NT2/D1 (cell line): ENCODE results near the gene NELFB.

ENCODE experiments used
- DNase-seq: peaks from one replicate; pipeline ENCODE4 v3.0.0-alpha.2; 2011; ENCODE audit warnings: low read depth, low spot score
- H3K27me3 ChIP-seq: 2 replicates; pipeline ENCODE4 v1.6.0; 2011; ENCODE audit warnings: mild to moderate bottlenecking; ENCODE audit not compliant: insufficient read length, insufficient read depth
- H3K36me3 ChIP-seq: 2 replicates; pipeline ENCODE4 v1.6.1; 2011; ENCODE audit warnings: mild to moderate bottlenecking, low read length, mixed read lengths; ENCODE audit not compliant: insufficient read depth, insufficient read length
- H3K4me1 ChIP-seq: 2 replicates; pipeline ENCODE4 v1.5.1; 2011; ENCODE audit not compliant: insufficient read depth, insufficient read length
- H3K4me3 ChIP-seq: 2 replicates; pipeline ENCODE4 v1.5.1; 2011; ENCODE audit warnings: low read depth; ENCODE audit not compliant: insufficient read length
- H3K9ac ChIP-seq: 2 replicates; pipeline ENCODE4 v1.6.0; 2011; ENCODE audit warnings: low read depth; ENCODE audit not compliant: insufficient read length
- H3K9me3 ChIP-seq: 2 replicates; pipeline ENCODE4 v1.5.1; 2011; ENCODE audit warnings: mild to moderate bottlenecking, low read length; ENCODE audit not compliant: insufficient read depth
- SUZ12 ChIP-seq: IDR thresholded peaks from 2 replicates; pipeline ENCODE4 v1.6.1; 2011; ENCODE audit not compliant: insufficient read length, insufficient read depth; ENCODE audit errors: extremely low read depth
- YY1 ChIP-seq: IDR thresholded peaks from 2 replicates; pipeline ENCODE4 v1.6.1; 2011; ENCODE audit not compliant: insufficient read length, insufficient read depth
- ZNF274 ChIP-seq: IDR thresholded peaks from 2 replicates; pipeline ENCODE4 v1.6.1; 2011; ENCODE audit warnings: mild to moderate bottlenecking, low read depth, low read length

The NELFB gene

DNA sequence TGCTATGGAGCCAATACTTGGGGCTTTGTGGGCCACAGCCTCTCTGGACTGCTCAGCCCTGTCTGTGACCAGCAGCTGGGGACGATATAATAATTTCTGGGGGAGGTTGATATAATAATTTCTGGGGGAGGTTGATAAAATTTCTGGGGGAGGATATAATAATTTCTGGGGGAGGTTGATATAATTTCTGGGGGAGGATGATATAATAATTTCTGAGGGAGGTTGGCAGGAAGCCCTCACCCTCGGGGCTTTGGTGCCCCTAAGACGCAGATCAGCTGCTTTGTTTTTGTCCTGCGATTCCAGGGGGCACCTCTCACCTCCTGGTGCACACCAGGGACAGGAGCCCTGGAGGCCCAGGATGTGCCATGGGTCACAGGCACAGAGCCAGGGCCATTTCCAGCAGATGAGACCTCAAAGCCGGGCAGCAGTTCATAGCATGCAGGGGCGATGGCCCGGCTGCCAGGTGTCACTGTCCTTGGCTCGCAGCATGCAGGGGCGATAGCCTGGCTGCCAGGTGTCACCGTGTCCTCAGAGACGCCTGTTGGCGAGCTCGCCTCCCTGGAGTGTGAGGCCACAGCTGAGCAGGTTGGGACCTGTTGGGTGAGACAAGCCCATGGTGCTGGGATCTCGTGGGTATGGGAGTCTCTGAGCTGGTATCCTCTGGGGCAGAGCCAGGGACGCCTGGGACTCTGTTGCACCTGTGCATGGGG is 18.6 kb downstream of the NELFB start:
- H3K4me1 ChIP-seq: peaks cover 41% of the 10 kb centered on the region
- no peak overlapping the region for H3K4me3 ChIP-seq
- TF ChIP-seq ZNF274 (no peak), YY1 (no peak), SUZ12 (no peak)
- DNase-seq: no peak
- H3K27me3 ChIP-seq: no peaks in the 10 kb centered on the region
- H3K9me3 ChIP-seq: peaks cover 3% of the 10 kb centered on the region; the same call in 1 of the 2 replicates
- H3K9ac ChIP-seq: peak overlapping the region; percentile 36
- peaks cover 62% of the 10 kb centered on the region for H3K36me3 ChIP-seq

DNA sequence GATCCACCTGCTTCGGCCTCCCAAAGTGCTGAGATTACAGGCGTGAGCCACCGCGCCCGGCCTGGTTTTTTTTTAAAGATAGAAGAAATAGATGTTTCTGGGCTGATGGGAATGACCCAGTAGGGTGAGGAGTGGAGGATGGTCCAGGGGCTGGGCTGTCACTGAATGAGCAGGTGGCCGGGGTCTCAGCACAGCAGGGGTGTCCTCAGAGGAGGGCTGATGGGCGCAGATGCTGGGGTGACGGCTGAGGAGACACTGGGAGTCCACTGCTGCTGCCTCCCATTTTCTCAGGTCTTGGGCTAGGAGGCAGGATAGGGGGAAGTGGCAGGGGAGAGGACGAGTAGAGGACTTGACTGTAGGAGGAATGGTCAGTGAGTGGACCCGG is 20.1 kb downstream of the NELFB start:
- no peak overlapping the region for H3K4me3 ChIP-seq
- TF ChIP-seq SUZ12 (no peak), YY1 (no peak), ZNF274 (no peak)
- peak overlapping the region; percentile 80 for H3K9ac ChIP-seq
- H3K27me3 ChIP-seq: no peaks in the 10 kb centered on the region
- peaks cover 14% of the 10 kb centered on the region; the same call in 1 of the 2 replicates for H3K9me3 ChIP-seq
- H3K36me3 ChIP-seq: peaks cover 61% of the 10 kb centered on the region
- peaks cover 48% of the 10 kb centered on the region for H3K4me1 ChIP-seq
- no peak for DNase-seq

DNA sequence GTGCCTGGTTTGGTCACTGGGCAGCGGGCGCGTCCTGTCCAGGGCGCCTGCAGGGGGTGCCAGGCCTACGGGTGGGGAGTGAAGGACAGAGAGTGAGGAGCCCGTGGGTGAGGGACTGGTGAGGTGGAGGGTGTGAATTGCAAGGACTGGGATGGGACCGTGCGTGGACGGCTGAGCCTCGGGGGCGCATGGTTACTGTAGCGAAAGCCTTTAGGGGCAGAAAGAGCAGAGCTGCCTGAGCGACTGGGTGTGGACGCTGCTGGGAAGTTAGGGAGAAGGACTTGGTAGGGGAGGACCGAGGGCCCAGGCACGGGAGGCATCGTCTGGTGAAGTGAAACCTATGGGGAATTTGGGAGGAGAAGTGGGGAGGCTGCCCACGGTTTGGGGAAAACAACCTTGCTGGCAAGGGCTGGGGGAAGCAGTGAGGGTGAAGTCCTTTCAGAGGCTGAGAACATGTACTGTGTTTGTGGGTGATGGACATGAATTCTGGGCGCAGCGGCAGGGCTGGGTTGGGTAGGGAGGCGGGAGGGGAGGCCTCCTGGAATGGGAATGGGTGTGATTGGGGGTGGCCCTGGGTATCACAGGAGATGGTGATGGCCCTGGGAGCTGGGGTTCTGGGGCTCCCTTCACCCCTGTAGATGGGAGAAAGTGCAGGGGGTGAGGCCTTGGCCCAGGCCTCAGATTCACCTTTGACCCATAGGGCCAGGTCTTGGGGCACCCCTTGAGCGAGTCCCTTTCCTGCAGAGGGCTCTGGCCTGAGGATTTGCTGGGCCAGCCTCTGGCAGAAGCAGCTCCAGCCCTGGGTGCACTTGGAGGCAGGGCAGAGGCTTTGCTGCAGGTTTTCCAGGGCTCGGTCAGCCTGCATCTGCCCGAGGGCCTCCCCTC is 20.7 kb downstream of the NELFB start:
- Histone ChIP-seq H3K9me3 (peaks cover 14% of the 10 kb centered on the region; the same call in 1 of the 2 replicates), H3K9ac (peak overlapping the region; percentile 80), H3K4me1 (peaks cover 52% of the 10 kb centered on the region), H3K36me3 (peaks cover 59% of the 10 kb centered on the region), H3K27me3 (no peaks in the 10 kb centered on the region), H3K4me3 (no peak overlapping the region)
- TF ChIP-seq SUZ12 (no peak), YY1 (no peak), ZNF274 (no peak)
- DNase-seq: no peak

DNA sequence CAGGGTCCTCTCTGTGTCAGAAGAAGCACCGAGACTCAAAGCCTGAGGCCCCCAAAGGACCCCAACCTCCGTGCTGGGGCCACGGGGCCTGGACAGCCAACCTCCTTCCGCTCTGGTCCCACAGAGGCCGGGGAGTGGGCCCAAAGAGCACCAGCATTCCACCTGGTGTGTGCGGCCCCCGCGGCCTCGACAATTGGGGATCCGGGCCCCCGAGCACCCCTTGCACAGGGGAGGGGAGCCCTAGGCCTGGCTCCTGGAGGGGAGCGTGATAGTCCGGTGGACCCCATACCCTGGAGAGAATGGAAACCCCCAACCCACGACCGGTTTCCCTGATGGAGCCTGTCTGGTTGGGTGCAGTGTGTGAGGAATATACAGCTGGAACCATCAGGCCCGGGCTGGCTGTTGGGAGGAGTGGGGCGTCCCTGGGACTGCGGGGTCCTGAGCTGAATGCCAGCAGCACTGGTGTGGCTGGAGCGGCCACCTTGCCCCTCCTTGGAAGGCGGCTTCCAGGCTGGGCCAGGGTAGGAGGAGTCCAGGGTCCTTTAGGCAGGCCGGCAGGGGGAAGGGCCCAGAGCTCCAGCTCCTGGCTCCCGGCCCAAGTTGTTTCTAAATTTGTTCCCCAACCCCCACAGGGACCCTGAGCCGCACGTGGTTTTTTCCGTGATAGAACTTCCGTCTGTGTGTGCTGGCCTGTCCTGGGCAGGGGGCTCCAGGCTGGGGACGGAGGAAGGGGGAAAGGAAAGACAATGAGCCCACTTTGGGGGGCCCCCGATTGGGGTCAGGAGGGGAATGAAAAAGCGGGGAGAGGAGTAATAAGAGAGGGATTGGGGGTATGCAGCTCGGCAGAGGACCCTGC is 21.6 kb downstream of the NELFB start:
- Histone ChIP-seq H3K9ac (peak overlapping the region; percentile 80), H3K36me3 (peaks cover 52% of the 10 kb centered on the region), H3K27me3 (peaks cover under 1% of the 10 kb centered on the region), H3K4me3 (peak overlapping the region; percentile 28), H3K9me3 (peaks cover 14% of the 10 kb centered on the region; the same call in 1 of the 2 replicates), H3K4me1 (peaks cover 49% of the 10 kb centered on the region)
- TF ChIP-seq YY1: no peak
- no peak for TF ChIP-seq ZNF274
- TF ChIP-seq SUZ12: no peak
- no peak for DNase-seq

DNA sequence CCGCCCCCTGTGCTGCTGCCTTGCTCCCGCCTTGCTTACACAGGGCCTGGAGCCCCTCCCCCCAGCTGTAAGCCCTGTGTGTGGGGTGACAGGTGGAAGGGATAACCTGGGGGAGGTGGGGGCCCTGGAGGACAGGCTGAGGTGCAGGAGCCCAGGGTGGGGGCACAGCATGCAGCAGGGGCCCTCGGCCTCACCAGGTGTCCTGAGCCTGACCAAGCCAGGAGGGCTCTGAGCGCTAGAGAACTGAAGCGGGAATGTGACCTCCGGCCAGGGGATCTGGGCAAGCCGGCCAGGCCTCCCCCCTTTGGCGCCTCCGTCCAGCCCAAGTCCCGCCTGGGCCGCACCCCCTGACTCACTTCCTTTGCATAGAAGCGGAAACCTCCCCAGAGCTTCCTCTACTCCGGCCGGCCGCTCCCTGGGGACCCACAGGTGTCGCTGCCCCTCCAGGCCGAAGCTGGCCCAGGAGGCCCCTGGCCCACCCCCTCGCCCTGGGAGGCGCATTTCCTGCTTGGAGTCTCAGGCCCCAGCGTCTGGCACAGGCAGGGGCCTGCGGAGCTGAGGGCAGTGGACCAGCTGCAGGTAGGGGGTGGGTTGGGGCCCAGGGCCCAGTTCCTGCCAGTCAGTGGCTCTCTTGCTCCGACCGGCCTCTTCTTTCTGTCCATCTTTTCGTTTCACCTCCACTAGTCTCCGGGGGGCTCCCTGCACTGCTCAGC is 22.4 kb downstream of the NELFB start, which contains the start of gene TOR4A:
Gene TOR4A, plus strand, starts transcription at position 398 of the 713 bp plus-strand sequence. CDS start 964 bp downstream, outside the sequence.
- peaks cover 14% of the 10 kb centered on the region; the same call in 1 of the 2 replicates for H3K9me3 ChIP-seq
- TF ChIP-seq SUZ12 (no peak), ZNF274 (no peak), YY1 (no peak)
- peak within 1 kb of the TSS; percentile 80 for H3K9ac ChIP-seq
- H3K27me3 ChIP-seq: peaks cover 3% of the 10 kb centered on the region
- peaks cover 48% of the 10 kb centered on the region for H3K36me3 ChIP-seq
- no peak for DNase-seq
- peak within 1 kb of the TSS; percentile 28 for H3K4me3 ChIP-seq
- peaks cover 47% of the 10 kb centered on the region for H3K4me1 ChIP-seq

DNA sequence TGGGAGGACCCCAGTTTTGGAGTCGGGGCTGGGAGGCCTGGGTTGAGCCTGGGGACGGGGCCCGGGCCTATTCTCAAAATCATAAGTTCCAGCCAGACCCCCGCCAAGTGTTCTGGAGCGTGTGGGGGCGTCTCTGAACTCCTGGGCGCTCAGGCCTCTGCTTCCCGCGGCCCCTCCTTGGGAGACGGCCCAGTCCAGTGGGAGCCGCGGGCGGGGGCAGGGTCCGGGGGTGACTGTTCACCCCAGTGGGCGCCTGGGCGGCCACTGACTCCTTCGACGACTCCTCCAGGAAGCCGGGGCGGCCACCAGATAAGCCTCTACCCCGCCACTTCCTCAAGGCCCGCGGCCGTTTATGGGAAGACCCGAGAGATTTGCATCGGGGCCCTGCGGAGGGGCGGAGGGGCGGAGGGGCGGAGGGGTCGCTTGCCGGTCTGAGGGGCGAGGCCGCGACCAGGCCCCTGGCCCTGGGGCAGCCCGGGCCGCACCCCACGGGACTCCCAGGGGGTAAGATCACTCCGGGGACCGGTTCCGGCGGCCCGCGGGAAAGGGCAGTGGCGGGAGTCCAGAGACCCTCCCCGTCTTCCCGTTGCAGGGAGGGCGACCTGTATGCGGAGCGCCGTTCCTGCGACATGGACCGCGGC is 23.1 kb downstream of the NELFB start:
- Histone ChIP-seq H3K9me3 (peaks cover 14% of the 10 kb centered on the region; the same call in 1 of the 2 replicates), H3K4me1 (peaks cover 46% of the 10 kb centered on the region), H3K9ac (peak overlapping the region; percentile 80), H3K36me3 (peaks cover 45% of the 10 kb centered on the region), H3K27me3 (peaks cover 3% of the 10 kb centered on the region), H3K4me3 (peak overlapping the region; percentile 28)
- TF ChIP-seq YY1: no peak
- DNase-seq: no peak
